H1 (cell line): ENCODE measurements around the gene DYNLRB1. TPM values are rescaled to one million over a fixed set of nuclear protein-coding genes. Genes with fewer than 3 reads are reported as not detected.

Experiments
- MAFK ChIP-seq: IDR thresholded peaks from 2 replicates; pipeline ENCODE4 v1.6.1; 2012; ENCODE audit warnings: low read depth, mild to moderate bottlenecking, improper control_type of control experiment, low read length
- RFX5 ChIP-seq: IDR thresholded peaks from 2 replicates; pipeline ENCODE4 v1.6.1; 2011; ENCODE audit warnings: low read depth, low read length, improper control_type of control experiment, borderline replicate concordance
- SIRT6 ChIP-seq: IDR thresholded peaks from one replicate; pipeline ENCODE4 v1.7.1; 2012; ENCODE audit warnings: low read length, inconsistent platforms
- polyA plus RNA-seq, 7 experiments: library from polyadenylated mRNA; depleted of rRNA in 3 of 7; stranded (reverse) in 5 of 7; unstranded in 2 of 7; fragments of >200 nt in 5 of 7; fragments of 200-250 nt in 2 of 7; gene quantifications; 1 replicate in 5 of 7; 2 replicates in 1 of 7; 4 replicates in 1 of 7; pipeline versions ENCODE4 v1.2.1 to v1.2.3, GENCODE V29; 2011 to 2013; ENCODE audit warnings: missing spikeins in 2 of 7, mixed read lengths in 2 of 7
- total RNA-seq: library from RNA; stranded (reverse); fragmentation: NEBNext Ultra II Directional; extraction: Animal tissue kit (Norgen Biotek cat#: 25700); gene quantifications from 2 replicates; pipeline ENCODE4 v1.2.1, GENCODE V29; 2021
- TF ChIP-seq, protein P1 (sequence below): IDR thresholded peaks from 2 replicates; pipeline ENCODE4 v1.6.1; 2012; ENCODE audit warnings: inconsistent platforms

Gene DYNLRB1
- total and polyA plus RNA-seq, 2 of the 8 experiments (the other 6 are each of a cell fraction or from before 2014, with no cell fraction given) = 109 to 214 TPM

GRCh38 chr20:34553366-34553867, 37.2 kb downstream of the DYNLRB1 start (continued):
- TF ChIP-seq, protein P1, sequence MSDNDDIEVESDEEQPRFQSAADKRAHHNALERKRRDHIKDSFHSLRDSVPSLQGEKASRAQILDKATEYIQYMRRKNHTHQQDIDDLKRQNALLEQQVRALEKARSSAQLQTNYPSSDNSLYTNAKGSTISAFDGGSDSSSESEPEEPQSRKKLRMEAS = no peak
- TF ChIP-seq MAFK = no peak
- no peak for TF ChIP-seq SIRT6
- no peak for TF ChIP-seq RFX5
